Activated effector memory CD4-positive, alpha-beta T cell treated with anti-CD3 and anti-CD28 coated beads, Interleukin-2, amount 50 U/mL, for 16 hours (primary cell): Measurements from ENCODE around the gene CACNA1E.
"Not testable (repeated sequence)": the region's sequence is repeated elsewhere in the genome, so short reads cannot be mapped to it uniquely, and the experiment has no call there.

Experiments
- DNase-seq: peaks from one replicate; pipeline ENCODE4 v3.0.0-alpha.2; 2020

CACNA1E gene

GRCh38 chr1:181518152-181518551, 34.8 kb downstream of the CACNA1E start:
- no peak for DNase-seq

- no peak for DNase-seq
These were observed 39.5 kb downstream of the CACNA1E start for GRCh38 chr1:181522864-181523263.

GRCh38 chr1:181525104-181525721, 41.9 kb downstream of the CACNA1E start:
- DNase-seq, result no peak

- DNase-seq, result not testable (repeated sequence)
These were observed 44.9 kb downstream of the CACNA1E start for GRCh38 chr1:181528241-181528640.

- DNase-seq, result no peak
These were observed 48.1 kb downstream of the CACNA1E start for GRCh38 chr1:181531441-181531840.

- DNase-seq, result no peak
These were observed 48.8 kb downstream of the CACNA1E start for GRCh38 chr1:181531951-181532600.

GRCh38 chr1:181538836-181539235, 55.5 kb downstream of the CACNA1E start:
- DNase-seq, result no peak

GRCh38 chr1:181541458-181541857, 58.1 kb downstream of the CACNA1E start:
- no peak for DNase-seq

GRCh38 chr1:181541947-181542346, 58.6 kb downstream of the CACNA1E start:
- DNase-seq, result no peak

- DNase-seq, result not testable (repeated sequence)
These were observed 59.1 kb downstream of the CACNA1E start for GRCh38 chr1:181542406-181542805.

- DNase-seq, result no peak
These were observed 62.1 kb downstream of the CACNA1E start for GRCh38 chr1:181545395-181545794.

GRCh38 chr1:181548497-181548896, 65.2 kb downstream of the CACNA1E start:
- no peak for DNase-seq

GRCh38 chr1:181551249-181551648, 67.9 kb downstream of the CACNA1E start:
- DNase-seq, result no peak

- DNase-seq, result no peak
These were observed 68.4 kb downstream of the CACNA1E start for GRCh38 chr1:181551754-181552153.

GRCh38 chr1:181554465-181554864, 71.1 kb downstream of the CACNA1E start:
- DNase-seq, result no peak

GRCh38 chr1:181556631-181557030, 73.3 kb downstream of the CACNA1E start:
- no peak for DNase-seq

- DNase-seq, result no peak
These were observed 74.0 kb downstream of the CACNA1E start for GRCh38 chr1:181557313-181557712.

- DNase-seq, result no peak
These were observed 75.1 kb downstream of the CACNA1E start for GRCh38 chr1:181558416-181558815.

GRCh38 chr1:181559142-181559541, 75.8 kb downstream of the CACNA1E start:
- DNase-seq, result no peak

GRCh38 chr1:181562395-181562794, 79.1 kb downstream of the CACNA1E start:
- DNase-seq, result no peak

GRCh38 chr1:181568736-181569135, 85.4 kb downstream of the CACNA1E start:
- DNase-seq, result no peak

GRCh38 chr1:181577475-181577874, 94.2 kb downstream of the CACNA1E start:
- no peak for DNase-seq

GRCh38 chr1:181583598-181583997, 100.3 kb downstream of the CACNA1E start:
- no peak for DNase-seq

GRCh38 chr1:181587870-181588438, 104.6 kb downstream of the CACNA1E start:
- no peak for DNase-seq

GRCh38 chr1:181588631-181589030, 105.3 kb downstream of the CACNA1E start:
- no peak for DNase-seq
